HCT116 (cell line): ENCODE measurements around the gene EHMT1. TPM values are rescaled to one million over a fixed set of nuclear protein-coding genes. Genes with fewer than 3 reads are reported as not detected.

ENCODE experiments used
- ATAC-seq: fragments of 200-7000 bp; cut with Tn5 transposase; 2 replicates; pipeline ENCODE4 v1.9.1; 2020; ENCODE audit warnings: mild to moderate bottlenecking, moderate library complexity
- BruUV-seq: library from RNA; stranded (reverse); fragments of 400-500 nt; replicated peaks from 2 replicates; lab custom pipeline; 2021; lab: Mats Ljungman, UMichigan
- CTCF ChIA-PET: fragments of 300-600 bp; sonication (Branson Sonifier 250); formaldehyde crosslinking; loops from one replicate; lab custom pipeline; 2021; ENCODE audit warnings: antibody characterized with exemption; lab: Charles Lee
- POLR2A ChIA-PET: fragments of 300-600, 350-600 bp; sonication (Branson Sonifier 250); formaldehyde crosslinking; loops from one replicate; lab custom pipeline; 2021; ENCODE audit warnings: antibody characterized with exemption; lab: Charles Lee
- RAD21 ChIA-PET, 2 experiments: fragments of 300-600 bp; sonication (Branson Sonifier 250); formaldehyde crosslinking; loops; one replicate each; lab custom pipeline; 2023; ENCODE audit warnings: low total read pairs in 2 of 2; ENCODE audit not compliant: uncharacterized antibody in 2 of 2, unreplicated experiment in 2 of 2, low non-redundant PET in 1 of 2; lab: Charles Lee
- DNase-seq: peaks from one replicate; pipeline ENCODE4 v3.0.0-alpha.2; 2010; ENCODE audit warnings: low read depth, low spot score
- H2AFZ ChIP-seq: fragments of 200-600 bp; shearing (Covaris generic), sonication (generic); 2 replicates; pipeline ENCODE4 v1.6.1; 2017; ENCODE audit warnings: low read depth, mixed run types, mixed read lengths, antibody characterized with exemption, low read length; ENCODE audit not compliant: poor library complexity, severe bottlenecking
- H3K27ac ChIP-seq: 2 replicates; pipeline ENCODE4 v1.5.1; 2012; ENCODE audit warnings: low read depth, low read length
- H3K27me3 ChIP-seq: fragments of 200-600 bp; sonication (generic); 2 replicates; pipeline ENCODE4 v1.6.1; 2016; ENCODE audit warnings: mixed run types, low read length, mixed read lengths; ENCODE audit not compliant: insufficient read depth
- H3K36me3 ChIP-seq, 2 experiments: fragments of 200-500 bp in 1 of 2; fragments of 200-600 bp in 1 of 2; sonication (Bioruptor generic) in 1 of 2; sonication (generic) in 1 of 2; 2 replicates each; pipeline versions ENCODE4 v1.5.1 to v1.6.1; 2014 to 2016; ENCODE audit warnings: low read length in 2 of 2, inconsistent platforms in 1 of 2, mixed read lengths in 1 of 2, mixed run types in 1 of 2; ENCODE audit not compliant: insufficient read depth in 2 of 2, control insufficient read depth in 1 of 2
- H3K4me1 ChIP-seq, 2 experiments: fragments of 200-600 bp in 1 of 2; sonication (generic) in 1 of 2; 2 replicates each; pipeline versions ENCODE4 v1.5.1 to v1.6.1; 2012 to 2017; ENCODE audit warnings: low read length in 2 of 2, inconsistent platforms in 1 of 2, mild to moderate bottlenecking in 1 of 2, mixed read lengths in 1 of 2, mixed run types in 1 of 2, moderate library complexity in 1 of 2; ENCODE audit not compliant: insufficient read depth in 2 of 2, control insufficient read depth in 1 of 2
- H3K4me2 ChIP-seq: fragments of 200-600 bp; sonication (generic); 2 replicates; pipeline ENCODE4 v1.6.1; 2017; ENCODE audit warnings: mixed run types, low read length, mixed read lengths
- H3K4me3 ChIP-seq, 2 experiments: fragments of 200-600 bp in 1 of 2; sonication (generic) in 1 of 2; replicated peaks in 1 of 2; 2 replicates each; pipeline ENCODE4 v1.5.1; 2011 to 2016; ENCODE audit warnings: low read length in 2 of 2, control low read depth in 1 of 2, low read depth in 1 of 2, mild to moderate bottlenecking in 1 of 2, mixed read lengths in 1 of 2, mixed run types in 1 of 2
- H3K79me2 ChIP-seq: fragments of 200-600 bp; sonication (generic); 2 replicates; pipeline ENCODE4 v1.6.1; 2017; ENCODE audit warnings: mild to moderate bottlenecking, mixed run types, low read length, moderate library complexity, mixed read lengths; ENCODE audit not compliant: insufficient read depth
- H3K9ac ChIP-seq: fragments of 200-600 bp; sonication (generic); 2 replicates; pipeline ENCODE4 v1.6.1; 2016; ENCODE audit warnings: low read length, mixed read lengths
- H3K9me2 ChIP-seq: fragments of 200-600 bp; sonication (generic), shearing (Covaris generic); 2 replicates; pipeline ENCODE4 v1.6.1; 2017; ENCODE audit warnings: mixed run types, mild to moderate bottlenecking, moderate library complexity; ENCODE audit not compliant: insufficient read depth
- H3K9me3 ChIP-seq, 2 experiments: fragments of 200-500 bp in 1 of 2; fragments of 200-600 bp in 1 of 2; sonication (Bioruptor generic) in 1 of 2; sonication (generic) in 1 of 2; 2 replicates each; pipeline ENCODE4 v1.6.1; 2014 to 2017; ENCODE audit warnings: low read length in 2 of 2, mixed read lengths in 2 of 2, inconsistent platforms in 1 of 2, low read depth in 1 of 2, mild to moderate bottlenecking in 1 of 2, mixed run types in 1 of 2, moderate library complexity in 1 of 2; ENCODE audit not compliant: control insufficient read depth in 1 of 2, insufficient read depth in 1 of 2
- H4K20me1 ChIP-seq: fragments of 200-600 bp; sonication (generic), shearing (Covaris generic); 2 replicates; pipeline ENCODE4 v1.6.1; 2017; ENCODE audit warnings: mixed run types, mild to moderate bottlenecking, moderate library complexity; ENCODE audit not compliant: insufficient read depth
- CBX3 ChIP-seq: IDR thresholded peaks from 2 replicates; pipeline ENCODE4 v1.6.1; 2012; ENCODE audit warnings: low read depth
- CEBPB ChIP-seq: IDR thresholded peaks from 2 replicates; pipeline ENCODE4 v1.6.1; 2012; ENCODE audit warnings: low read depth
- CTCF ChIP-seq, 3 experiments: fragments of 200-600 bp in 1 of 3; sonication (generic) in 1 of 3; IDR thresholded peaks in 2 of 3; conservative IDR thresholded peaks in 1 of 3; 2 replicates each; pipeline ENCODE4 v1.5.1; 2012 to 2017; ENCODE audit warnings: low read depth in 2 of 3, low read length in 2 of 3, antibody characterized with exemption in 1 of 3, borderline replicate concordance in 1 of 3, control low read depth in 1 of 3, mild to moderate bottlenecking in 1 of 3, mixed read lengths in 1 of 3, mixed run types in 1 of 3, moderate library complexity in 1 of 3; ENCODE audit not compliant: insufficient read depth in 1 of 3
- ELF1 ChIP-seq: IDR thresholded peaks from 2 replicates; pipeline ENCODE4 v1.6.1; 2012; ENCODE audit warnings: low read depth, borderline replicate concordance
- JUND ChIP-seq: IDR thresholded peaks from 2 replicates; pipeline ENCODE4 v1.6.1; 2012
- POLR2AphosphoS5 ChIP-seq: IDR thresholded peaks from 2 replicates; pipeline ENCODE4 v1.6.1; 2011; ENCODE audit warnings: mild to moderate bottlenecking, low read depth, low read length, moderate library complexity
- RAD21 ChIP-seq: IDR thresholded peaks from 2 replicates; pipeline ENCODE4 v1.6.1; 2012; ENCODE audit warnings: low read depth, mild to moderate bottlenecking
- SIN3A ChIP-seq: IDR thresholded peaks from 2 replicates; pipeline ENCODE4 v1.6.1; 2012; ENCODE audit warnings: low read depth
- SRF ChIP-seq: IDR thresholded peaks from 2 replicates; pipeline ENCODE4 v1.6.1; 2012; ENCODE audit warnings: low read depth
- TCF7L2 ChIP-seq: IDR thresholded peaks from 2 replicates; pipeline ENCODE4 v1.7.0; 2011; ENCODE audit warnings: borderline replicate concordance, inconsistent platforms; ENCODE audit not compliant: insufficient read depth, insufficient read length; ENCODE audit errors: extremely low read depth
- ZNF274 ChIP-seq: fragments of 200-500 bp; sonication (Bioruptor generic); IDR thresholded peaks from 2 replicates; pipeline ENCODE4 v1.6.1; 2014; ENCODE audit warnings: mild to moderate bottlenecking, low read depth, low read length, inconsistent platforms
- intact Hi-C: fragments of 100-400 bp; cut with micrococcal nuclease; formaldehyde crosslinking; loops from 2 replicates; pipeline ENCODE4 v1.10.0; 2022
- total RNA-seq: library from RNA; stranded (reverse); gene quantifications from one replicate; pipeline ENCODE4 v1.2.1, GENCODE V29; 2021; ENCODE audit not compliant: unreplicated experiment
- TF ChIP-seq, protein P1 (sequence below): IDR thresholded peaks from 2 replicates; pipeline ENCODE4 v1.6.1; 2012

EHMT1 gene
- total RNA-seq, 1 experiment from 2014 or later: 86.1 TPM

- Histone ChIP-seq H3K4me2 (no peak overlapping the region), H2AFZ (no peak overlapping the region), H3K4me1 (peaks cover 0 to 6% of the 10 kb centered on the region in 2 experiments; a peak in 1 of 4 replicates), H3K9me2 (no peaks in the 10 kb centered on the region), H3K27ac (no peak overlapping the region), H3K9ac (no peak overlapping the region), H3K4me3 (no peak overlapping the region), H3K9me3 (no peaks in the 10 kb centered on the region), H3K79me2 (no peaks in the 10 kb centered on the region), H3K36me3 (no peaks in the 10 kb centered on the region), H4K20me1 (no peaks in the 10 kb centered on the region), H3K27me3 (no peaks in the 10 kb centered on the region)
- TF ChIP-seq SRF (no peak), CEBPB (no peak), CBX3 (no peak), RAD21 (no peak), POLR2AphosphoS5 (no peak), ELF1 (no peak), TCF7L2 (no peak), SIN3A (no peak), CTCF (IDR thresholded peaks at IDR 0.05 in 2 of 3, conservative IDR thresholded peaks at IDR 0.05 in 1 of 3; ENCODE audit: borderline replicate concordance in 1 of 3, insufficient read depth in 1 of 3, low read depth in 2 of 3, low read length in 2 of 3) (no peak), JUND (no peak), ZNF274 (no peak)
- TF ChIP-seq, protein P1, sequence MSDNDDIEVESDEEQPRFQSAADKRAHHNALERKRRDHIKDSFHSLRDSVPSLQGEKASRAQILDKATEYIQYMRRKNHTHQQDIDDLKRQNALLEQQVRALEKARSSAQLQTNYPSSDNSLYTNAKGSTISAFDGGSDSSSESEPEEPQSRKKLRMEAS: no peak
- BruUV-seq: no TSS peak
- DNase-seq: no peak
- RAD21 ChIA-PET: no interaction called here
- POLR2A ChIA-PET: no interaction called here
- intact Hi-C loops: no loop called here
- CTCF ChIA-PET: no interaction called here
- no peak for ATAC-seq
Observed at GRCh38 chr9:137880976-137881530, 262.2 kb downstream of the EHMT1 start.
